ENCODE measurements around the gene RAD51AP1.
A peak's percentile ranks its signal among the peaks of the same experiment; 100 is the strongest.

The RAD51AP1 gene

GRCh38 chr12:4595881-4596280, 57.2 kb downstream of the RAD51AP1 start:
- DNase-seq, result no peak

- no peak for DNase-seq
These were observed 64.7 kb downstream of the RAD51AP1 start for GRCh38 chr12:4603421-4603820.

GRCh38 chr12:4603946-4604345, 65.3 kb downstream of the RAD51AP1 start:
- no peak for DNase-seq

- DNase-seq, result peak; percentile 83
These were observed 66.0 kb downstream of the RAD51AP1 start for GRCh38 chr12:4604684-4605193.

- no peak for DNase-seq
These were observed 68.4 kb downstream of the RAD51AP1 start for GRCh38 chr12:4607056-4607455.

- DNase-seq, result no peak
These were observed 70.4 kb downstream of the RAD51AP1 start for GRCh38 chr12:4609071-4609470.

Data from CD4-positive, alpha-beta T cell treated with Interleukin-17A for 4 hours (primary cell).